ENCODE data around the gene RPL35.
A peak's percentile ranks its signal among the peaks of the same experiment; 100 is the strongest.

GRCh38 chr9:124840300-124840833 lies 21.4 kb downstream of the RPL35 start:
- TF ChIP-seq CTCF (IDR thresholded peaks at IDR 0.05) (peak in 1 of 4 donors; percentile 10), POLR2A (IDR thresholded peaks at IDR 0.05) (no peak)
